CD4-positive, alpha-beta T cell treated with Interleukin-17A for 4 hours (primary cell): Measurements from ENCODE around the gene AGAP3.

Source experiments
- DNase-seq: peaks from one replicate; pipeline ENCODE4 v3.0.0-alpha.2; 2020; ENCODE audit warnings: mixed read lengths

Gene AGAP3

DNA sequence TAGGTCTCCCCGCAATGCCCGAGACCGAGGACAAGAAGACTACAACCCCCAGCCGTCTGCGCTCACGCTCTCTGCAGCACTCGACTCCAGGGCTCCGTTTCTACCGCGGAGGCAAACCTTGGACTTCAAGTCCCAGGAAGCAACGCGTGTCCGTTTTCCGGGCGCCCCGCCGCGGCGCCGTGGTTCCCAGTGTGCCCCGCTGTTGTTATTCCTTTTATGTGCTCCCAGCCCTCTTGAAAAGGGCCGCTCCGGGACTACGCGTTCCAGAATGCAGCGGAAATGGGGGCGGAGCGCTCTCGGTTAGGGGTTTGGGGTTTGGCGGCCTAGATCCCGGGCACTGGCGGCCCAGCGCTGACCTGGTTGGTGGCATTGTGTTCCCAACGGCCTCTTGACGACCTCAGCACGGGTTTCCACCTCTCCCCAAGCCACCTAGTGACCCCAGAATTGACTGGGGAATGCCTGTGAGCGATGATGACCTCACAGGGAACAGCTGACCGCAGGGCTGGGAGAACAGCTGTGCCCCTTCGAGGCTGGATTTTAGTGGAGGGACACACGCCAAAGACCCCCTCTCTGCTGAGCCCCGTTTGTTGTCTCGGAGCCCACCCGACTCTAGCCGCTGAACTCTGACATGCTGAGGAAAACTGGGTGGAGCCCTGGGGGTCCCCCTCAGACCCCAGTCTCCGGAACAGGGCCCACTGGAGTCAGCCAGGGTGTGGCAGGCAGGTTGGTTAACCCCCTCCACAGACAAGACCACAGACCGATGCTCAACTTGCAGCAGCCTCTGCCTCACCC, 28.1 kb upstream of the AGAP3 start:
- peak; percentile 97 for DNase-seq

DNA sequence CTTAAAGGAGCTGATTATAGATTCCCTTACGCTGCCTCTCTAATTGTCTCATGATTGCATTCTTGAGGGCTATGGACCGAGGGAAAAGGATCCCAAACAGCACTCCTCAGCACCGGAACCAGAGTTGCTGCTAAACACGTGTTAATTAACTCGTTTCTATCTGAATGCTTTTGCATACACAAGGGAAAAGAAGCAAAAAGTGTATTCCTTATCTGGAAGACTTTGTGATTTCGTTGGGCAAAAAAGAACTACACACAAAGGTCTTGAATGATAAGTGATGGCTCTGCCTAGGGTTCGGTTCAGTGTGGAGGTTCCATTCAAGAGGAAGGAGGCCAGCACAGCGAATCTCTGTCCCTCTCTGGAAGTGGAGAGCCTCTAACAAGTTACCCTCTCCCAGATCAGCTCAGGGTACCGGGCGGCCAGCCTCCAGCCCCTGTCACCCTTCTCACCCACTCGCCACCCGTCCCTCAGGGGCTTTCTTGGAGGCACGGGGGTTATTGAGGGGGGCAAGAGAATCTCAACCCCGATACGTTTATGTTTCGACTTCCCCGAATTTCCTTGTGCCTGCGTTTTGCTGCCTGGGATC, 27.4 kb upstream of the AGAP3 start:
- peak; percentile 16 for DNase-seq

- peak; percentile 84 for DNase-seq
Observed at GRCh38 chr7:151059367-151060112, 26.7 kb upstream of the AGAP3 start, which contains the start of gene SLC4A2. TSS of gene SLC4A2 (plus strand) at chr7:151059589. CDS start at chr7:151061988, 2,399 bp downstream.

- DNase-seq = no peak
Observed at GRCh38 chr7:151060113-151060415, 26.2 kb upstream of the AGAP3 start.

DNA sequence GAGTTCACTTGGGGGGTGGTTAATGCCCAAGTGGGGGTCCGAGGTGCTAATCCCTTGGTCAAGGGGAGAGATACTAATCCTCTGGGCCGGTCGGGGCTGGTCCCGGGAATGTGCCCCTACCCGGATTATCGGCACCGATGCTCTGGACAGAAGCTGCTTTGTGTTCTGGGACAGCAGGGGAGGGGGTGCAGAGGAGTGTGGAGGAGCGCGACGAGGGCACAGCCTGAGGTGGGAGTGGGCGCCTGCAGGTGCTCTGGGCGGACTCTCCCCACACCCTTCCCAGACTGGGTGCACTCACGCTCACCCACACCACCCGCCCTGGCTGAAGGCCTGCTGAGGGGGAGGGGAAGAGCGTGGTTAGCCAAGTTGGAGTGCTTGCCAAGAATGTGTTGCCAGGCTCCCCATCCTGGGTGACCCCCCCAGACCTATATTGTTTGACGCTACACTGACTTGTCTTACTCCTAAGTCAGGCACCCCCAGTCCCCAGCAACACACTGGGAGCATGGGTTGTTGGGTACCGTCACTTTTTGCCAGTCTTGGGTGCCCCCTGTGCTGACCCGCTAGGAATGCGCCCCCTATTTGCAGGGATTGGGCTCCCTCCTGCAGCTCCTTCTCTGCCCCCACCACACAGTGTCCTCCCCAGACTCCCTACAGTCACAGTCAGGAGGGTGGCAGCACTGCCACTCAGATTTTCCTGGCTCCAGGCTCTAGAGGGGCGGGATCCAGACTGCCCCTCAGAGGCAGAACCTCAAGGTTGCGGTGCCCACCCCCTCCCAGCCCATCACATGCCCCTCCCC, 25.7 kb upstream of the AGAP3 start:
- DNase-seq = peak; percentile 13

GRCh38 chr7:151061213-151062110, 24.8 kb upstream of the AGAP3 start:
- no peak for DNase-seq

- no peak for DNase-seq
Observed at GRCh38 chr7:151062111-151062398, 24.2 kb upstream of the AGAP3 start.

DNA sequence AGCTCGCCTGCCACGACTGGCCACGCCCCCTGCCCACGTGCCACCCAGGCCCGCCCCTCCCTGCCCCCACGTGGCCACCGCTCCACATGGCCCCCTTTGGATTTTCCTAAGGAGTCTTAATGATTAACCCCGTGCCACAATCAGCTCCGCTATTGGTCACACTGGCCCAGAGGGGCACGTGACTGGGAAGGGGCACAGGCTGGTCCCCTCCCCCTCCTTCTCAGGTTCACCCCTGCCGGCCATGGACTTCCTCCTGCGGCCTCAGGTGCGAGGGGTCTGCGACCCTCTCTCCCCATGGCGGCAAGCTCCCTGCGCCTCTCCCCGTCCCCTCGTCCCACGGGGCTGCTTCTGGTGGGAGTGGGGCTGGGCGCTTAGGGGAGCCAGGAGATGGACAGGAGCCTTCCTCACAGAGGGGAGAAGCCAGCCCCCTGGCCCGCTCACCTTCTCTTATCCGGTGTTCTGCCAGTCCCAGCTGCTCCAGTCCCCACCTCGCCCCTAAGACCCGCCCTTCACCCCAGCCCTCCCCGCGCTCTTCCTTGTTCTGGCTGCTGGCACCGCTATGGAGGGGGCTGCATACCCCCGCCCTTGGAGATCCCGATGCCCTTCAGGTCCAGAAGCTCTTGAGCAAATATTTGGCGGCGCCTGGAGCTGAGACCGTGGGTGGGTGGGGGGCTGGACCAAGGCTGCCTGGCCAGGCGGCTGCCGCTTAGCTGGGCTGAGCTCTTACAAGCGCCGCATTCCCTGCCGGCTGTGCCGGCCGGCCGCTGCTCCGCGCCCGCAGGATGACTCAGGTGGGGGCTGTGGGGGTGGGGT, 23.7 kb upstream of the AGAP3 start:
- no peak for DNase-seq

DNA sequence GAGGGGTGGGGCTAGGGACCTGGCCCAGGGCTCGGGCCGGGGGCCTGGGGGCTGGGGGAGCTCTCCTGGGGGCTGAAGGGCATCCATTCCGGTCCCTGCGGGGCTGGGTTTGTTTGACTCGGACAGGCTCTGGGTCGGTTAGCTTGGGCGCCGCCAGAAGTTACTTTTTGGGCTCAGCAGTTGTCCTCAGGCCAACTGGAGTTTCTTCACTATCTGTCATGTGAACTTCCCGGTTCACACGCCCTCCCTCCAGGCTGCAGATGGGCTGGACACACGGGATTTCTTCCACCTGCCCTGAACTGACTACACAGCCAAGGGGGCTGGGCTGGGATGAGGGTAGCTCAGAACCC, 23.1 kb upstream of the AGAP3 start:
- no peak for DNase-seq

DNA sequence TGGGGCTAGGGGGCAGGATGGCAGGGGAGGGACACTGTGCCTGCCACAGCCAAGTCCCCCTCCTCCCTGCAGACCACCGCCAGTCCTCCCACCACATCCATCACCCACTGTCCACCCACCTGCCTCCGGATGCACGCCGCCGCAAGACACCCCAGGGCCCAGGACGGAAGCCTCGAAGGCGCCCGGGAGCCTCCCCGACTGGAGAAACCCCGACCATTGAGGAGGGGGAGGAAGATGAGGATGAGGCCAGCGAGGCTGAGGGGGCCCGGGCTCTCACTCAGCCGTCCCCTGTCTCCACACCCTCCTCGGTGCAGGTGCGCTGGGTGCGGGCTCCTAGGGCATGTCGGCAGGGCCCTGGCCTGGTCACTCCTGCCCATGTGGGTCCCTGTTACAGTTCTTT, 21.8 kb upstream of the AGAP3 start:
- DNase-seq = no peak

GRCh38 chr7:151064993-151065392, 21.3 kb upstream of the AGAP3 start:
- DNase-seq = no peak

DNA sequence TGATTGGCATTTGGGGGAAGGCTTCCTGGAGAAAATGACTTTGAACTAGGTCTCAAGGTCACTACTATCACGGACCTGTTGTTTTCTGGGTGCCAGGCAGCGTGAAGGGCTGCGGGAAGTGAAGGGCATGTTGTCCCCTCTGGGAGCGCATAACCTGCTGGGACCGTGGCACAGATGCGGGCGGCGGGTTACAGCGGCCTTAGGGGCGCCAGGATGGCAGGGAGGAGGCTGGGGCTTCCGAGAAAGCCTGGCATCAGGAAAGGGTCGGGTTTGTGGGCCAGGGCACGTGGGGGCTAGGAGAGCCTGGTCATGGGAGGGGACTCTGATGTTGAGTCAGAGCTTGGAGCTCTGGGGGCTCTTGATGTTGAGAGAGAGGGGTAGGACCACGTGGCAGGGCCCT, 20.8 kb upstream of the AGAP3 start:
- DNase-seq = no peak

- no peak for DNase-seq
Observed at GRCh38 chr7:151066273-151066974, 19.9 kb upstream of the AGAP3 start.

- no peak for DNase-seq
Observed at GRCh38 chr7:151068069-151068773, 18.1 kb upstream of the AGAP3 start.

- DNase-seq = no peak
Observed at GRCh38 chr7:151069841-151070573, 16.3 kb upstream of the AGAP3 start.

GRCh38 chr7:151070574-151070960, 15.7 kb upstream of the AGAP3 start:
- DNase-seq = no peak

- DNase-seq = no peak
Observed at GRCh38 chr7:151071032-151071866, 15.0 kb upstream of the AGAP3 start.

GRCh38 chr7:151073990-151074389, 12.3 kb upstream of the AGAP3 start:
- no peak for DNase-seq
